Choroid plexus epithelial cell (primary cell): Measurements from ENCODE around the gene ZSWIM9.
A peak's percentile ranks its signal among the peaks of the same experiment; 100 is the strongest.

Experiments
- DNase-seq: peaks from one replicate; pipeline ENCODE4 v3.0.0-alpha.2; 2010; ENCODE audit warnings: low read depth
- H3K4me3 ChIP-seq: 2 replicates; pipeline ENCODE4 v1.5.1; 2011; ENCODE audit warnings: low read depth, mild to moderate bottlenecking, control low read depth, low read length, moderate library complexity
- CTCF ChIP-seq: conservative IDR thresholded peaks from 2 replicates; pipeline ENCODE4 v1.5.1; 2011; ENCODE audit warnings: low read depth, mild to moderate bottlenecking, control low read depth, inconsistent platforms, low read length, moderate library complexity

Gene ZSWIM9

GRCh38 chr19:48169939-48170803 is at the start of gene ZSWIM9, which contains the start of gene LIG1:
ZSWIM9 (plus strand) TSS chr19:48170680; CDS start chr19:48171803, 1,123 bp downstream.
LIG1 (minus strand) TSS chr19:48170344; CDS start chr19:48165566, 4,778 bp downstream.
- H3K4me3 ChIP-seq = peak within 1 kb of the TSS; percentile 88
- peak; percentile 13 for TF ChIP-seq CTCF
- peak; percentile 96 for DNase-seq

- no peak for TF ChIP-seq CTCF
- DNase-seq = no peak
- no peak overlapping the region for H3K4me3 ChIP-seq
Observed at GRCh38 chr19:48121066-48121465, 49.4 kb upstream of the ZSWIM9 start.

- no peak for TF ChIP-seq CTCF
- peak; percentile 30 for DNase-seq
- H3K4me3 ChIP-seq = no peak overlapping the region
Observed at GRCh38 chr19:48121909-48122371, 48.5 kb upstream of the ZSWIM9 start.

GRCh38 chr19:48122421-48122820 is 48.1 kb upstream of the ZSWIM9 start:
- no peak for DNase-seq
- no peak for TF ChIP-seq CTCF
- H3K4me3 ChIP-seq = no peak overlapping the region

GRCh38 chr19:48123907-48124651 is 46.4 kb upstream of the ZSWIM9 start:
- H3K4me3 ChIP-seq = no peak overlapping the region
- peak; percentile 35 for TF ChIP-seq CTCF
- peak; percentile 31 for DNase-seq

- TF ChIP-seq CTCF = no peak
- H3K4me3 ChIP-seq = no peak overlapping the region
- DNase-seq = no peak
Observed at GRCh38 chr19:48127561-48127960, 42.9 kb upstream of the ZSWIM9 start.
